Measurements from ENCODE around the gene CLASP2.

DNA sequence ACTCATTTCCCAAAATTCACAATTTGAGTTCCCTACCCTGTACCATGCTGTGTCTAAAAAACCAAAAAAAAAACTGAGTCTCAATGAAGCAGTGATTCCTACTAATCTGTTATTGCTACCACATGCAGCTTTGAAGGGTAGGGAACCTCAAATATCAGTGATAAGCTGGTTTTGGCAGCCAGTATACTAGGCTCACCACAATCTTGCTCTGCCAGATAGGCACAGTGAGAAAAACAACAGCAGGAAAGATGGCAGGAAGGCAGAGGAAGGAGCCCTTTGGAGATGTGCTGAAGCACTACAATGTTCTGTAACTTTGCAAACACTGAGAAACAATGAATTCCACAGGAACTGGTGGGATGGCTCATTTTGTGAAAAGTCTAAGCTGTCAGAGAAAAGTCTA, 180.9 kb downstream of the CLASP2 start:
- TF ChIP-seq CTCF (IDR thresholded peaks at IDR 0.05), result no peak
- TF ChIP-seq, protein P1, sequence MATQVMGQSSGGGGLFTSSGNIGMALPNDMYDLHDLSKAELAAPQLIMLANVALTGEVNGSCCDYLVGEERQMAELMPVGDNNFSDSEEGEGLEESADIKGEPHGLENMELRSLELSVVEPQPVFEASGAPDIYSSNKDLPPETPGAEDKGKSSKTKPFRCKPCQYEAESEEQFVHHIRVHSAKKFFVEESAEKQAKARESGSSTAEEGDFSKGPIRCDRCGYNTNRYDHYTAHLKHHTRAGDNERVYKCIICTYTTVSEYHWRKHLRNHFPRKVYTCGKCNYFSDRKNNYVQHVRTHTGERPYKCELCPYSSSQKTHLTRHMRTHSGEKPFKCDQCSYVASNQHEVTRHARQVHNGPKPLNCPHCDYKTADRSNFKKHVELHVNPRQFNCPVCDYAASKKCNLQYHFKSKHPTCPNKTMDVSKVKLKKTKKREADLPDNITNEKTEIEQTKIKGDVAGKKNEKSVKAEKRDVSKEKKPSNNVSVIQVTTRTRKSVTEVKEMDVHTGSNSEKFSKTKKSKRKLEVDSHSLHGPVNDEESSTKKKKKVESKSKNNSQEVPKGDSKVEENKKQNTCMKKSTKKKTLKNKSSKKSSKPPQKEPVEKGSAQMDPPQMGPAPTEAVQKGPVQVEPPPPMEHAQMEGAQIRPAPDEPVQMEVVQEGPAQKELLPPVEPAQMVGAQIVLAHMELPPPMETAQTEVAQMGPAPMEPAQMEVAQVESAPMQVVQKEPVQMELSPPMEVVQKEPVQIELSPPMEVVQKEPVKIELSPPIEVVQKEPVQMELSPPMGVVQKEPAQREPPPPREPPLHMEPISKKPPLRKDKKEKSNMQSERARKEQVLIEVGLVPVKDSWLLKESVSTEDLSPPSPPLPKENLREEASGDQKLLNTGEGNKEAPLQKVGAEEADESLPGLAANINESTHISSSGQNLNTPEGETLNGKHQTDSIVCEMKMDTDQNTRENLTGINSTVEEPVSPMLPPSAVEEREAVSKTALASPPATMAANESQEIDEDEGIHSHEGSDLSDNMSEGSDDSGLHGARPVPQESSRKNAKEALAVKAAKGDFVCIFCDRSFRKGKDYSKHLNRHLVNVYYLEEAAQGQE (IDR thresholded peaks at IDR 0.05; ENCODE audit: insufficient read depth in 1 of 2, low read depth in 2 of 2, low read length in 1 of 2), result no peak

All from Panc1 (cell line).